ENCODE measurements around the gene CDH12.
A peak's percentile ranks its signal among the peaks of the same experiment; 100 is the strongest.

CDH12 gene

DNA sequence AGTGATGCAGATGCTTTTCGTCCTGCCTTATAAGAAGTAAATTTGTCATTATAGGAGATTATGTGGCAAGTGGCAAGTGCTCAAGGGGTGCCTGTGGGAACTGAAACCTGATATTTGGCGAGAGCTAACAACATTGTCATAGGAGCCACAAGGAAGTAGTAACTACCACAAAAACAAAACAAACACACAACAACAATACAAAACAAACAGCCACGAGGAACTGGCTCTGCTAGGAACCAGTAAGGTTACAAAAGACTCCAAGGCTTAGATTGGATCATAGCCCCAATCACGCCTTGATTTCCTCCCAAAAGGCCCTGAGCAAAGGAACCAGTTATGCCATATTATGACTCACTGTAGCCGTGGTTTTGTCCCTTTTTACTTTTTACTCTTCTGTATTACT, 1045.2 kb downstream of the CDH12 start:
- no peak for DNase-seq

GRCh38 chr5:21806943-21807342, 1046.2 kb downstream of the CDH12 start:
- DNase-seq: peak; percentile 10

- DNase-seq: no peak
These were observed 1046.9 kb downstream of the CDH12 start for GRCh38 chr5:21806271-21806670.

DNA sequence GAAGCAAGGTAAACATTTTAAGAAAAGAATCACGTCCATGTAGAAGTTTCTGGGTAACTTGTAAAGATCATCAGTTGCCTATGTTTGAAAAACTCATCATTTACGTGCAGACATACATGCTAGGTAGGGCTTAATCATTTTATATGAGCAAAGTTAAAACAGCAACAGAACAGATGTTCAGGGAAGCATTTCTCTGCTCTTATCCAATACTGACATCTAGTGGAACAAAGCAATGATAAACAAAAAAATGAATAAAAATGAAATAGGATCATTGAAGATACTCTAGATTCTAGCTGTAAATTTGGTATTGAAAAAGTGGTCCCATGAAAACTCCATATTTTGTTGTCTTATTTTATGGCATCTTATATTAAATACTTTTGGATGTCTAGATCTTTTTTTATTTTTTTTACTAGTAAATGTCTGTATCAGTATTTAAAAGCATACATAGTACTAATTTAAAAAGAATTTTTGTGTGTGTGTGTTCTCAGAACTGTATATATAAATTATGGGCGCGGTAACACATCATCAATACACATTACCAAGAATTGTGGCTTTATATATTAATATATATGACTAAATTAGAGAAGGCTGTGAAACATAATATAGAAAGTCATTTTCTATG, 1050.2 kb downstream of the CDH12 start:
- peak; percentile 2 for DNase-seq

GRCh38 chr5:21802100-21802499, 1051.0 kb downstream of the CDH12 start:
- no peak for DNase-seq

DNA sequence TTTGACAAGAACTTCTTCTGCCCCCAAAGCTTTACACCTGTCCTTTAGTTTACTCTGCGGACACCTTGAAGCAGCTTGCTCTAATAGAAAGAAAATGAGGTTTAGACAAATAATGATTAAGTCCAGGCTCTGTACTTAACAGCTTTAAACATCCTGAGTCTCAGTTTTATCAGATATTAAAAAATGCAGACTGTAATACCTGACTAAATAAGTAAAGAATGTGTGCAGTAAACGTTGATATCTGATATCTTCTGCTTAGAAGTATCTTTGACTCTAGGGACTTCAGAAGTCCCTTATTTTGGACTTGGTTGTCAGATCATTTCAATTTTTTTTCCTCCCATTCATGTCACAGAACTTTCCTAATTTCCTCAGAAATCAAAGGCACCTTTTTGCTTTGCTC, 1060.4 kb downstream of the CDH12 start:
- DNase-seq: no peak

- no peak for DNase-seq
These were observed 1061.8 kb downstream of the CDH12 start for GRCh38 chr5:21791304-21791703.

- no peak for DNase-seq
These were observed 1068.7 kb downstream of the CDH12 start for GRCh38 chr5:21784487-21784886.

DNA sequence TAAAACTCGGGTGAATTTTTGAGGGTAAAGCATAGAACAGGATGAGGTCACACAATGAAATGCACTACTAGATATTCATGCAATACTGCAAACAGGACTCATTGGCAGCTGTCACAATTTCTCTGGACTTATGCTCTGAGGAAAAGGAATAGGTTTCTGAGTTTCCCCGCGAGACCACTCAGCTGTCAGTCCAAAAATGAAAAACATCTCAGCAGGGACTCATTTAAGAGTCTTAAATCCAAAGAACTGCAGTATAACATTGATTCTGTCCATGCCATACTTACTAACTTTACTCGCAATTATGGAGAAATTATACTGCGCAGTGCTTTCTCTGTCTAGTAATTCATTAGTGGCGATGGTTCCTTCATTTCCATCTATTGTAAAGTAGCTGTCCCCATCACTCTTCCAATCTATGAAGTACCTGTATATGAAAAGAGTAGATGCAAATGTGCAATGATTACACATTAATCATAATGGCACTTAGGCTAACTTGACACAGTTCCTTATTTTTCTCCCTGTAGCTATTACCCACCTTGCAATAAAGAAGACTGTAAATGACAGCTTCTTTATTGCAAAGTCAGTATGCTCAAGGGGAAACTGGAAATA, 1070.0 kb downstream of the CDH12 start:
- no peak for DNase-seq

DNA sequence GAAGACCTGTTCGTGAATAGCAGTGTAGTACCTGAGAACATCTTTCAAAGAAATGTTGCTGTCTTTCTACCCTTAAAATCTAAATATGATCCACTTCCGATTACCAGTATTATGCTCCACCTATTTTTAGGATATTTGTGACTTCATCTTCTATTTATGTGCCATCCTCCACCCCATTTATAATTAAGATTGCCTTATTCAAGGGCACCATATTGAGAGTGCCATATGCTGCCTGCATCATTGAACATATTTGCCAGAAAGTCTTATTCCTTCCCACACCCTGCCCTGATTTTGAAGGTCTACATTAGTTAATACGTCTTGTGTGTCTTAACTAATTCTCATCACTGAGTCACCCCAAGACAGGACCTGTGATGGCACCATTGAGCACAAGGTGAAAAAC, 1076.7 kb downstream of the CDH12 start:
- DNase-seq: no peak

DNA sequence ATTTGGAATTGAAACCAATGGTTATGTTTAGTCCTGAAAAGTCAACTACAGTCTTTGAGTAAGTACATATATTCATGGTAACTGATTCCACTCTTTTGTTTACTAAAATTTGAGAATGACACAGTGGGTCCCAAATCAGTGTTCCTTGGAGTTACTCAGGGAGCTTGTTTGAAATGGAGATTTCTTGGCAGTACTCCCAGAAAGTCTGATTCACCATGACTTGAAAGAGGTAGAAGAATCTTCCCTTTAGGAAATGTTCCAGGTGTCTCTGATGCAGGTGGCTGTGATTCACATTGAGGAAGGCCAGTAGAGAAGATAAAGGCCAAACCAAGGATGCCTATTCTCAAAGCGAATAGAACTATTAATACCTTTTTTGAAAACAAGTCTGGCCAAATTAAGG, 1078.3 kb downstream of the CDH12 start:
- DNase-seq: no peak

DNA sequence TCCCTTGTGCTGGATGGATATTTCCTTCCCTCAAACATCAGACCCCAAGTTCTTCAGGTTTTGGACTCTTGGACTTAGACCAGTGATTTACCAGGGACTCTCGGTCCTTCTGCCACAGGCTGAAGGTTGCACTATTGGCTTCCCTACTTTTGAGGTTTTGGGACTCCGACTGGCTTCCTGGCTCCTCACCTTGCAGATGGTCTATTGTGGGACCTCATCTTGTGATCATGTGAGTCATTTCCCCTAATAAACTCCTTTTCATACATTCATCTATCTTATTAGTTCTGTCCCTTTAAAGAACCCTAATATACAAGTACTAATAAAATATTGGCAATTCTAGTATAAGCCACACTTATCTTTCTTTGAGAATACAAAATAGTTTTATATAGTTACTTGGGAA, 1078.9 kb downstream of the CDH12 start:
- DNase-seq: no peak

GRCh38 chr5:21773456-21773855, 1079.7 kb downstream of the CDH12 start:
- no peak for DNase-seq

- DNase-seq: no peak
These were observed 1087.7 kb downstream of the CDH12 start for GRCh38 chr5:21765406-21765805.

GRCh38 chr5:21739096-21739495, 1114.0 kb downstream of the CDH12 start:
- DNase-seq: no peak

DNA sequence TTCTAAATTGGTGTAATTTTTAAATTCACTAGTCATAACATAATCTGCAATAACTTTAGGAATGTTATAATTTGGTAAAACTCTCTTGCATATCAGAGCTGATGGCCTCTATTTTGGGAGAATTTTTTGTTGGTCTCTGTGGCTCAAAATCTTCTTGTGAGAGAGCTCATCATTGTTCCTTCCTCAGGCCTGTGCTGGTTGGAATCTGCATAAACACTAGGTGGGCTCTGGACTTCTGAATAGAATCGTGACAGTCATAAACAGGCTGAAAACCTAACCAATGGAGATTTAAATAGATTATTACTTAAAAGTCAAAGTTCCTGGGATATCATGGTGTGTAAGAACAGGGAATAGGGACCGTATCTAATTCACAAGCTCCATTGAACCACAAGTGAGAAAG, 1129.6 kb downstream of the CDH12 start:
- DNase-seq: no peak

DNA sequence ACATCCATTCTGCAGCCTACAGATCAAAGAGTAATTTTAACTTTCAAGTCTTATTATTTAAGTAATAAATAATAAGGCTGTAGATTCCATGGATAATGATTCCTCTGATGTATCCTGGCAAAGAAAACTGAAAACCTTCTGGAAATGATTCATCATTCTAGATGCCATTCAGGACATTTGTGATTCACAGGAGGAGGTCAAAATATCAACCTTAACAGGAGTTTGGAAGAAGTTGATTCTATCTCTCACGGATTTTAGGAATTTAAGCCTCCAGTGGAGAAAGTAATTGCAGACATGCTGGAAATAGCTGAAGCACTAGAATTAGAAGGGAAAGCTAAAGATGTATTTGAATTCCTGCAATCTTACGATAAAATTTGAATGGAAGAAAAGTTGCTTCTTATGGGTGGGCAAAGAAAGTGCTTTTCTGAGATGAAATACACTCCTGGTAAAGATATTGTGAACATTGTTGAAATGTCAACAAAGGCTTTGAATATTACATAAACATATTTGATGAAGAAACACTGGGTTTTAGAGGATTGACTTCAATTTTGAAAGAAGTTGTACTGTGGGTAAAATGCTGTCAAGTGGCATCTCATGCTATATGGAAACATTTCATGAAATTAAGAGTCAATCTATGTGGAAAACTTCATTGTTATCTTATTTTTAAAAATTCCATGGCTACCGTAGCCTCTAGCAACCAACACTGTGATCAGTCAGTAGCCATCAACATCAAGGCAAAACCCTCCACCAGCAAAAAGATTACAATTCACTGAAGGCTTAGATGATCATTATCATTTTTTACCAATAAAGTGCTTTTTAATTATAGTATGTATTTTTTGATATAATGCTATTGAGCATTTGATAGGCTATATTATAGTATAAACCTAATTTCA, 1141.0 kb downstream of the CDH12 start:
- DNase-seq: no peak

DNA sequence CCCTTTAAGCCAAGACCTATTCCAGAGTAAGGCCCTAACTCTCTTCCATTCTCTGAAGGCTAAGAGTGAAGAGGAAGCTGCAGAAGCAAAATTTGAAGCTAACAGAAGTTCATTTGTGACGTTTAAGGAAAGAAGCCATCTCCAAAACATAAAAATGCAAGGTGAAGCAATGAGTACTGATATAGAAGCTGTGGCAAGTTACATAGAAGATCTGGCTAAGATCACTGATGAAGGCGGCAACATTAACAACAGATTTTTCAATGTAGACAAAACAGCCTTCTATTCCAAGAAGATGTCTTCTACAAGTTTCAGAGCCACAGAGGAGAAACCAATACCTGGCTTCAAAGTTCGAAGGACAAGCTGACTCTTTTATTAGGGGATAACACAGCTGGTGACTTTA, 1143.4 kb downstream of the CDH12 start:
- DNase-seq: no peak

DNA sequence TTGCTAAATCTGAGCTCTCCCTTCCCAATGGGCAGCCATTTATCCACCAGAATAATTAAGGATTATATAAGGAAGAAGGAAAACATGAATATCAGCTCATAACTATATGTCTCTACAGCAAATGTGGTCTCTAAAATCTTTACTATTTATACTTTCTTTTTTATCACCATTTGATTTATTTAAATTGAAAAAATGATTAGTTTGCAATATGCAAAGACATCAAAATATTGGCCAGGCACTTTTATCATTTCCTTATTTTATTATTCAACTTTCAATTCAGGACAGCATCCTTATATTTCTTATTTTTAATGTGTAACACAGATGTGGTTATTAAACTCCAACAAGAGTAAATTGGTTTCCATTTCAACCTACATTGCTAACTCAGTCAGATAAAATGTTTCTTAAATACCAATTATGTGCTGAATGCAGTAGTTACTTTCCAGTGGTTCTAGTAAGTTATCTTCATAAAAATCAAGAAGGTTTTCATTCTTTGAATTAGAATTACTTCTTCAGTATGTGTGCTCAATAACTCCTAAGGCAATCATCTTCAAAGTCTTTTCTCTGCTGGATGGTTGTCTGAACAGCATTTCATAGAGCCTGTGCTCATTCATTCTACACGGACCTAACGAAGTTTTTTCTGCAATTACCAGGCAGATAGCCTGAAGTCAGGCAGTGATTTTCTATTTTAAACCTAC, 1148.0 kb downstream of the CDH12 start:
- DNase-seq: no peak

DNA sequence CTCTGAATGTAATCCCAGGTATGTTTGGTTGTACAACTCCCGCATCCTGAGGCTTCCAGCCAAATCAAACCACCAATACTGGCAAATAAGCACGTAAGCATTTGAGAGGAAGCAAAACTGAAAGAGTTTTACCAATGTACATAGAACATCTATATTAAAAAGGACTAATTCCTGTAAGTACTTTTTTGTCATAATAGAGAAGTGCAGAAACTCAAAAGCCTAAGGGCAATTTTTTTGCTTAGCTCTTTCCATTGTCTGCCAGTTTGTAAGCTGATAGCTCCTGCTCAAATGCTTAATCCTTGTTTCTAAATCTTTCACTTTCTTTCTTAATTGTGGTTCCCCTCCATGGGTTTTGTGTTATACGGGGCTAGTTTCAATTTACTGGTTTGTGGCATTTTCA, 1151.8 kb downstream of the CDH12 start:
- no peak for DNase-seq
